Measurements from ENCODE around the gene FRMD6. TPM values are rescaled to one million over a fixed set of nuclear protein-coding genes. Genes with fewer than 3 reads are reported as not detected.
A peak's percentile ranks its signal among the peaks of the same experiment; 100 is the strongest.

Gene FRMD6
- total and polyA plus RNA-seq, 9 of the 15 experiments (the other 6 are each of a cell fraction or from before 2014, with no cell fraction given) = 0.11 to 0.92 (median 0.53) TPM

DNA sequence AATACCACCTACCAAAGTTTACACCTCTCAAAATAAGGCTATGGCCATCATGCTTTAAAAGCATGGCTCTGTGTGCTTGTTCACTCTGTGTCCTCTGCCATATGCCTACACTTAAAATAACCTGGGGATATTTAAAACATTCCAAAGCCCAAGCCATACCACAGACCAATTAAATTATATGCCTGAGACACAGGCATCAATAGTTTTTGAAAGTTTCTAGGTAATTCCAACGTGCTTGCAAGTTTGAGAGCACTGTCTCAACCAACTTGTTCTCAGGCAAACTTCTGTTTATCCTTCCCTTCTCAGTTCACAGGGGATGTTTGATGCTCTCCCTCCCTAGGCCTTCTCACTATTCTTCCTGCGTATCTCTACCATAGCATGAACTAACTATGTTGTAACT, 3.4 kb upstream of the FRMD6 start (continued):
- TF ChIP-seq TEAD4 (IDR thresholded peaks at IDR 0.05; ENCODE audit: low read length) = no peak
- no peak for TF ChIP-seq TEAD4 (CRISPR knock-in tag; IDR thresholded peaks at IDR 0.05; ENCODE audit: borderline replicate concordance)

DNA sequence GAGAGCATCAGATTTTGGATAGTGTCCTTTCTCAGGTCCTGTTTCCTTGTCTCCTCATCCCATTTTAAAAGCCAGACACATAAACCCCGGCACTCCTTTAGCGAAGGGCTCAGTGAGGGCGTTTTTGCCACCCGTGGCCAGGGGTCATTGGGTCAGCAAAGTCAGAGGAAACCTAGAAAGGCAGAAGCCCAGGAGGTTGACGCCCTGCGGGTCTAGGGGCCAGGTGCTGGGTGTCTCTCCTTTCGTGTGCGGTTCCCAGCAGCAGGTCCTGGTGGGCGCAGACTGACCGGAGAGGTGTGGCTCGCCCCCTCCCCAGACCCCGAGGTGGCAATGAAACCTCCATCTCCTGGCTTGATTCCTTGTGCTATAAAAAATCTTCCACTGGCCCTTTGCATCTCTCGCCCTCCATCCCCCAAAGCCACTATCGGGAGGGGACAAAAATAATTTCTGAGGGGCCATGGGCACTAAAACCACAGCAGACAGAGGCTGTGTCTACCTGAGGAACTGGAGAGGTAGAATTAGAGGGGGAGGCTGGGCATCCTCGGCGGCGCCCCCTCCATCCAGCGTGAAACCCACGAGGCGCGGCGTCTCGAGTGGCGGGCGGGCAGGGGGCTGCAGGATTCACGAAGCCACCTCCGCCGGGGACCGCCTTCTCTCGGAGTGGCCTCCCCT, 858 bp upstream of the FRMD6 start:
- Histone ChIP-seq H3K4me2 (ENCODE audit: insufficient read depth, low read length) (peak overlapping the region; percentile 88), H3K9me3 (replicated peaks; ENCODE audit: control insufficient read depth, insufficient read depth, low read depth, low read length) (no peaks in the 10 kb centered on the region), H3K9me1 (ENCODE audit: control insufficient read depth, insufficient read depth, low read length) (no peaks in the 10 kb centered on the region), H3K79me2 (ENCODE audit: control insufficient read depth, insufficient read depth, low read length) (no peaks in the 10 kb centered on the region), H3K36me3 (ENCODE audit: control insufficient read depth, insufficient read depth, low read length) (no peaks in the 10 kb centered on the region), H2AFZ (ENCODE audit: low read depth, low read length) (peak overlapping the region; percentile 98), H3K27me3 (ENCODE audit: control insufficient read depth in 2 of 2, insufficient read depth in 2 of 2, low read length in 2 of 2) (no peaks in the 10 kb centered on the region; a peak in 1 of 5 replicates), H3K4me3 (peak overlapping the region; percentile 48), H4K20me1 (replicated peaks; ENCODE audit: control insufficient read depth, insufficient read depth, low read length) (no peaks in the 10 kb centered on the region), H3K9ac (ENCODE audit: insufficient read depth in 1 of 2, low read depth in 2 of 2, low read length in 2 of 2) (peak overlapping the region; percentile 76 to 99), H3K27ac (ENCODE audit: extremely low read depth, low read depth, low read length) (peak overlapping the region; percentile 87; the same call in 2 of the 3 replicates), H3K4me1 (replicated peaks in 1 of 2; ENCODE audit: control insufficient read depth in 2 of 2, insufficient read depth in 2 of 2, low read length in 2 of 2) (peaks cover 3 to 20% of the 10 kb centered on the region in 2 experiments; a peak in 3 of 5 replicates)
- BruUV-seq (replicated peaks) = TSS peak; percentile 67
- in situ Hi-C loops (cut with MboI) (no loop called here), intact Hi-C loops (cut with micrococcal nuclease) (no loop called here)
- CTCF ChIA-PET (ENCODE audit: low intra/inter-chr PET ratio) = no interaction called here
- ATAC-seq (no peak), FAIRE-seq (no peak), DNase-seq (ENCODE audit: extremely low read depth in 1 of 4, low spot score in 3 of 4) (peak in 2 of 4 experiments; percentile 4 to 8)
- POLR2A ChIA-PET = no interaction called here
- WGBS (ENCODE audit: insufficient coverage, low coverage, missing lambda C conversion rate) = 7% methylated on average over 22 of the region's 30 CpGs
- peak; percentile 67 for TF ChIP-seq L3MBTL2 (IDR thresholded peaks at IDR 0.05)
- TF ChIP-seq, protein P1, sequence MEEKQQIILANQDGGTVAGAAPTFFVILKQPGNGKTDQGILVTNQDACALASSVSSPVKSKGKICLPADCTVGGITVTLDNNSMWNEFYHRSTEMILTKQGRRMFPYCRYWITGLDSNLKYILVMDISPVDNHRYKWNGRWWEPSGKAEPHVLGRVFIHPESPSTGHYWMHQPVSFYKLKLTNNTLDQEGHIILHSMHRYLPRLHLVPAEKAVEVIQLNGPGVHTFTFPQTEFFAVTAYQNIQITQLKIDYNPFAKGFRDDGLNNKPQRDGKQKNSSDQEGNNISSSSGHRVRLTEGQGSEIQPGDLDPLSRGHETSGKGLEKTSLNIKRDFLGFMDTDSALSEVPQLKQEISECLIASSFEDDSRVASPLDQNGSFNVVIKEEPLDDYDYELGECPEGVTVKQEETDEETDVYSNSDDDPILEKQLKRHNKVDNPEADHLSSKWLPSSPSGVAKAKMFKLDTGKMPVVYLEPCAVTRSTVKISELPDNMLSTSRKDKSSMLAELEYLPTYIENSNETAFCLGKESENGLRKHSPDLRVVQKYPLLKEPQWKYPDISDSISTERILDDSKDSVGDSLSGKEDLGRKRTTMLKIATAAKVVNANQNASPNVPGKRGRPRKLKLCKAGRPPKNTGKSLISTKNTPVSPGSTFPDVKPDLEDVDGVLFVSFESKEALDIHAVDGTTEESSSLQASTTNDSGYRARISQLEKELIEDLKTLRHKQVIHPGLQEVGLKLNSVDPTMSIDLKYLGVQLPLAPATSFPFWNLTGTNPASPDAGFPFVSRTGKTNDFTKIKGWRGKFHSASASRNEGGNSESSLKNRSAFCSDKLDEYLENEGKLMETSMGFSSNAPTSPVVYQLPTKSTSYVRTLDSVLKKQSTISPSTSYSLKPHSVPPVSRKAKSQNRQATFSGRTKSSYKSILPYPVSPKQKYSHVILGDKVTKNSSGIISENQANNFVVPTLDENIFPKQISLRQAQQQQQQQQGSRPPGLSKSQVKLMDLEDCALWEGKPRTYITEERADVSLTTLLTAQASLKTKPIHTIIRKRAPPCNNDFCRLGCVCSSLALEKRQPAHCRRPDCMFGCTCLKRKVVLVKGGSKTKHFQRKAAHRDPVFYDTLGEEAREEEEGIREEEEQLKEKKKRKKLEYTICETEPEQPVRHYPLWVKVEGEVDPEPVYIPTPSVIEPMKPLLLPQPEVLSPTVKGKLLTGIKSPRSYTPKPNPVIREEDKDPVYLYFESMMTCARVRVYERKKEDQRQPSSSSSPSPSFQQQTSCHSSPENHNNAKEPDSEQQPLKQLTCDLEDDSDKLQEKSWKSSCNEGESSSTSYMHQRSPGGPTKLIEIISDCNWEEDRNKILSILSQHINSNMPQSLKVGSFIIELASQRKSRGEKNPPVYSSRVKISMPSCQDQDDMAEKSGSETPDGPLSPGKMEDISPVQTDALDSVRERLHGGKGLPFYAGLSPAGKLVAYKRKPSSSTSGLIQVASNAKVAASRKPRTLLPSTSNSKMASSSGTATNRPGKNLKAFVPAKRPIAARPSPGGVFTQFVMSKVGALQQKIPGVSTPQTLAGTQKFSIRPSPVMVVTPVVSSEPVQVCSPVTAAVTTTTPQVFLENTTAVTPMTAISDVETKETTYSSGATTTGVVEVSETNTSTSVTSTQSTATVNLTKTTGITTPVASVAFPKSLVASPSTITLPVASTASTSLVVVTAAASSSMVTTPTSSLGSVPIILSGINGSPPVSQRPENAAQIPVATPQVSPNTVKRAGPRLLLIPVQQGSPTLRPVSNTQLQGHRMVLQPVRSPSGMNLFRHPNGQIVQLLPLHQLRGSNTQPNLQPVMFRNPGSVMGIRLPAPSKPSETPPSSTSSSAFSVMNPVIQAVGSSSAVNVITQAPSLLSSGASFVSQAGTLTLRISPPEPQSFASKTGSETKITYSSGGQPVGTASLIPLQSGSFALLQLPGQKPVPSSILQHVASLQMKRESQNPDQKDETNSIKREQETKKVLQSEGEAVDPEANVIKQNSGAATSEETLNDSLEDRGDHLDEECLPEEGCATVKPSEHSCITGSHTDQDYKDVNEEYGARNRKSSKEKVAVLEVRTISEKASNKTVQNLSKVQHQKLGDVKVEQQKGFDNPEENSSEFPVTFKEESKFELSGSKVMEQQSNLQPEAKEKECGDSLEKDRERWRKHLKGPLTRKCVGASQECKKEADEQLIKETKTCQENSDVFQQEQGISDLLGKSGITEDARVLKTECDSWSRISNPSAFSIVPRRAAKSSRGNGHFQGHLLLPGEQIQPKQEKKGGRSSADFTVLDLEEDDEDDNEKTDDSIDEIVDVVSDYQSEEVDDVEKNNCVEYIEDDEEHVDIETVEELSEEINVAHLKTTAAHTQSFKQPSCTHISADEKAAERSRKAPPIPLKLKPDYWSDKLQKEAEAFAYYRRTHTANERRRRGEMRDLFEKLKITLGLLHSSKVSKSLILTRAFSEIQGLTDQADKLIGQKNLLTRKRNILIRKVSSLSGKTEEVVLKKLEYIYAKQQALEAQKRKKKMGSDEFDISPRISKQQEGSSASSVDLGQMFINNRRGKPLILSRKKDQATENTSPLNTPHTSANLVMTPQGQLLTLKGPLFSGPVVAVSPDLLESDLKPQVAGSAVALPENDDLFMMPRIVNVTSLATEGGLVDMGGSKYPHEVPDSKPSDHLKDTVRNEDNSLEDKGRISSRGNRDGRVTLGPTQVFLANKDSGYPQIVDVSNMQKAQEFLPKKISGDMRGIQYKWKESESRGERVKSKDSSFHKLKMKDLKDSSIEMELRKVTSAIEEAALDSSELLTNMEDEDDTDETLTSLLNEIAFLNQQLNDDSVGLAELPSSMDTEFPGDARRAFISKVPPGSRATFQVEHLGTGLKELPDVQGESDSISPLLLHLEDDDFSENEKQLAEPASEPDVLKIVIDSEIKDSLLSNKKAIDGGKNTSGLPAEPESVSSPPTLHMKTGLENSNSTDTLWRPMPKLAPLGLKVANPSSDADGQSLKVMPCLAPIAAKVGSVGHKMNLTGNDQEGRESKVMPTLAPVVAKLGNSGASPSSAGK (IDR thresholded peaks at IDR 0.05) = peak; percentile 87
- TF ChIP-seq NCOA6 (IDR thresholded peaks at IDR 0.05) = 0 out of 2 replicates have a peak, but pooled peaks have one; percentile 32
- TF ChIP-seq, protein P2, sequence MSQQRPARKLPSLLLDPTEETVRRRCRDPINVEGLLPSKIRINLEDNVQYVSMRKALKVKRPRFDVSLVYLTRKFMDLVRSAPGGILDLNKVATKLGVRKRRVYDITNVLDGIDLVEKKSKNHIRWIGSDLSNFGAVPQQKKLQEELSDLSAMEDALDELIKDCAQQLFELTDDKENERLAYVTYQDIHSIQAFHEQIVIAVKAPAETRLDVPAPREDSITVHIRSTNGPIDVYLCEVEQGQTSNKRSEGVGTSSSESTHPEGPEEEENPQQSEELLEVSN (IDR thresholded peaks at IDR 0.05; ENCODE audit: borderline replicate concordance in 1 of 2, extremely low read depth in 1 of 2, insufficient read depth in 1 of 2, insufficient read length in 1 of 2, low read depth in 1 of 2, low read length in 1 of 2, poor library complexity in 1 of 2, severe bottlenecking in 1 of 2) = peak; percentile 35 to 56
